Measurements from ENCODE around the gene CAMK2B. TPM values are rescaled to one million over a fixed set of nuclear protein-coding genes. Genes with fewer than 3 reads are reported as not detected.

Gene CAMK2B
- total and polyA plus RNA-seq, 2 of the 13 experiments (the other 11 are each of a cell fraction or from before 2014, with no cell fraction given): 0.27 to 0.48 TPM

- TF ChIP-seq CSRNP2 (CRISPR knock-in tag; conservative IDR thresholded peaks at IDR 0.05; ENCODE audit: low read depth): no peak
- no peak for TF ChIP-seq RARA (CRISPR knock-in tag; IDR thresholded peaks at IDR 0.05)
- no peak for TF ChIP-seq ZBTB26 (CRISPR knock-in tag; IDR thresholded peaks at IDR 0.05; ENCODE audit: borderline replicate concordance)
- TF ChIP-seq SP5 (CRISPR knock-in tag; IDR thresholded peaks at IDR 0.05; ENCODE audit: borderline replicate concordance, low read depth): no peak
- TF ChIP-seq ZNF746 (CRISPR knock-in tag; IDR thresholded peaks at IDR 0.05): no peak
- no peak for TF ChIP-seq SAFB2 (CRISPR knock-in tag; IDR thresholded peaks at IDR 0.05; ENCODE audit: borderline replicate concordance, low read depth)
Observed at GRCh38 chr7:44269417-44269816, 56.0 kb downstream of the CAMK2B start (continued).

- Histone ChIP-seq H3K79me2 (ENCODE audit: insufficient read depth, low read length) (no peaks in the 10 kb centered on the region), H3K36me3 (replicated peaks in 1 of 2; ENCODE audit: control insufficient read depth in 1 of 2, insufficient read depth in 2 of 2, low read length in 2 of 2) (no peaks in the 10 kb centered on the region), H3K27ac (ENCODE audit: extremely low read length, insufficient read depth, low read length) (no peak overlapping the region), H4K20me1 (ENCODE audit: insufficient read depth, low read length) (no peaks in the 10 kb centered on the region), H3K4me2 (ENCODE audit: low read depth, low read length) (no peak overlapping the region), H3K4me1 (ENCODE audit: insufficient read depth, low read length) (no peaks in the 10 kb centered on the region), H3K9me3 (ENCODE audit: low read length) (no peaks in the 10 kb centered on the region), H3K27me3 (ENCODE audit: control insufficient read depth in 1 of 2, insufficient read depth in 2 of 2, low read length in 2 of 2) (peaks cover 27 to 85% of the 10 kb centered on the region in 2 experiments), H2AFZ (ENCODE audit: low read length) (no peak overlapping the region), H3K4me3 (replicated peaks in 1 of 3; ENCODE audit: insufficient read depth in 1 of 3, low read depth in 2 of 3, low read length in 3 of 3) (no peak overlapping the region), H3K9ac (ENCODE audit: insufficient read depth, low read depth, low read length) (no peak overlapping the region)
- no peak for ATAC-seq
- FAIRE-seq: no peak
- in situ Hi-C loops (cut with HindIII; ENCODE audit: extremely low pct_ligation_motif_present, low pct_unique_long_range_greater_than_20kb) (no loop called here), intact Hi-C loops (cut with micrococcal nuclease; ENCODE audit: unreplicated experiment) (no loop called here)
- DNase-seq (ENCODE audit: low spot score): no peak
- no TSS peak for BruUV-seq (replicated peaks)
- WGBS (ENCODE audit: low lambda C conversion rate): 21% methylated on average over 5 of the region's 5 CpGs
- ChIA-PET POLR2A (no interaction called here), CTCF (ENCODE audit: low intra/inter-chr PET ratio, low total read pairs) (no interaction called here)
- TF ChIP-seq TARDBP (CRISPR knock-in tag; IDR thresholded peaks at IDR 0.05): no peak
- no peak for TF ChIP-seq DMAP1 (CRISPR knock-in tag; IDR thresholded peaks at IDR 0.05)
- no peak for TF ChIP-seq TGIF2 (CRISPR knock-in tag; IDR thresholded peaks at IDR 0.05)
- TF ChIP-seq ZNF276 (CRISPR knock-in tag; IDR thresholded peaks at IDR 0.05; ENCODE audit: low read depth): no peak
- no peak for TF ChIP-seq RARG (CRISPR knock-in tag; IDR thresholded peaks at IDR 0.05; ENCODE audit: low read depth)
- no peak for TF ChIP-seq SATB2 (CRISPR knock-in tag; IDR thresholded peaks at IDR 0.05)
- no peak for TF ChIP-seq ZMAT3 (CRISPR knock-in tag; conservative IDR thresholded peaks at IDR 0.05)
- no peak for TF ChIP-seq IRX3 (CRISPR knock-in tag; IDR thresholded peaks at IDR 0.05; ENCODE audit: borderline replicate concordance, low read depth)
- TF ChIP-seq TFDP1 (CRISPR knock-in tag; IDR thresholded peaks at IDR 0.05; ENCODE audit: borderline replicate concordance): no peak
Observed at GRCh38 chr7:44268671-44269070, 56.7 kb downstream of the CAMK2B start.
